HL-60 (cell line): ENCODE measurements around the gene DOCK6.

Experiments used
- DNase-seq, 2 experiments: peaks; one replicate each; pipeline ENCODE4 v3.0.0-alpha.2; 2010 to 2020; ENCODE audit warnings: low read depth in 1 of 2, low spot score in 1 of 2
- H3K27ac ChIP-seq: fragments of 250-450 bp; sonication (Bioruptor Pico); replicated peaks from 2 replicates; pipeline ENCODE4 v1.5.1; 2020; ENCODE audit warnings: mild to moderate bottlenecking, moderate library complexity
- H3K27me3 ChIP-seq: fragments of 250-450 bp; sonication (Bioruptor Pico); 2 replicates; pipeline ENCODE4 v1.5.1; 2021; ENCODE audit warnings: mild to moderate bottlenecking, moderate library complexity; ENCODE audit not compliant: insufficient read depth, poor library complexity, severe bottlenecking
- H3K4me3 ChIP-seq: replicated peaks from 2 replicates; pipeline ENCODE4 v1.5.1; 2011; ENCODE audit warnings: mild to moderate bottlenecking, control low read depth, low read length; ENCODE audit not compliant: insufficient read depth
- GABPA ChIP-seq: IDR thresholded peaks from 2 replicates; pipeline ENCODE4 v1.6.1; 2012; ENCODE audit warnings: low read depth
- POLR2AphosphoS5 ChIP-seq: IDR thresholded peaks from 2 replicates; pipeline ENCODE4 v1.6.1; 2012; ENCODE audit warnings: low read depth
- REST ChIP-seq: IDR thresholded peaks from 2 replicates; pipeline ENCODE4 v1.6.1; 2012; ENCODE audit warnings: low read depth; ENCODE audit not compliant: insufficient replicate concordance
- SPI1 ChIP-seq: IDR thresholded peaks from 2 replicates; pipeline ENCODE4 v1.6.1; 2012; ENCODE audit warnings: low read depth, mild to moderate bottlenecking, borderline replicate concordance
- TF ChIP-seq, protein P1 (sequence below): IDR thresholded peaks from one replicate; pipeline ENCODE4 v1.5.1; 2011; ENCODE audit warnings: low read length, control low read depth, inconsistent platforms; ENCODE audit not compliant: insufficient read depth

DOCK6 gene

GRCh38 chr19:11196406-11197287 lies 65.7 kb downstream of the DOCK6 start:
- Histone ChIP-seq H3K4me3 (peak overlapping the region; percentile 71), H3K27ac (no peak overlapping the region), H3K27me3 (peaks cover 7% of the 10 kb centered on the region)
- TF ChIP-seq SPI1: no peak
- TF ChIP-seq, protein P1, sequence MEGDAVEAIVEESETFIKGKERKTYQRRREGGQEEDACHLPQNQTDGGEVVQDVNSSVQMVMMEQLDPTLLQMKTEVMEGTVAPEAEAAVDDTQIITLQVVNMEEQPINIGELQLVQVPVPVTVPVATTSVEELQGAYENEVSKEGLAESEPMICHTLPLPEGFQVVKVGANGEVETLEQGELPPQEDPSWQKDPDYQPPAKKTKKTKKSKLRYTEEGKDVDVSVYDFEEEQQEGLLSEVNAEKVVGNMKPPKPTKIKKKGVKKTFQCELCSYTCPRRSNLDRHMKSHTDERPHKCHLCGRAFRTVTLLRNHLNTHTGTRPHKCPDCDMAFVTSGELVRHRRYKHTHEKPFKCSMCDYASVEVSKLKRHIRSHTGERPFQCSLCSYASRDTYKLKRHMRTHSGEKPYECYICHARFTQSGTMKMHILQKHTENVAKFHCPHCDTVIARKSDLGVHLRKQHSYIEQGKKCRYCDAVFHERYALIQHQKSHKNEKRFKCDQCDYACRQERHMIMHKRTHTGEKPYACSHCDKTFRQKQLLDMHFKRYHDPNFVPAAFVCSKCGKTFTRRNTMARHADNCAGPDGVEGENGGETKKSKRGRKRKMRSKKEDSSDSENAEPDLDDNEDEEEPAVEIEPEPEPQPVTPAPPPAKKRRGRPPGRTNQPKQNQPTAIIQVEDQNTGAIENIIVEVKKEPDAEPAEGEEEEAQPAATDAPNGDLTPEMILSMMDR: no peak
- no peak for TF ChIP-seq GABPA
- TF ChIP-seq POLR2AphosphoS5: no peak
- TF ChIP-seq REST: no peak
- no peak for DNase-seq

GRCh38 chr19:11195681-11196080 lies 66.6 kb downstream of the DOCK6 start:
- Histone ChIP-seq H3K27ac (no peak overlapping the region), H3K27me3 (peaks cover 7% of the 10 kb centered on the region), H3K4me3 (no peak overlapping the region)
- DNase-seq: no peak
- TF ChIP-seq POLR2AphosphoS5: no peak
- TF ChIP-seq SPI1: no peak
- TF ChIP-seq REST: no peak
- TF ChIP-seq, protein P1: no peak
- TF ChIP-seq GABPA: no peak

GRCh38 chr19:11194656-11195558 lies 67.4 kb downstream of the DOCK6 start:
- no peak overlapping the region for H3K27ac ChIP-seq
- H3K4me3 ChIP-seq: no peak overlapping the region
- H3K27me3 ChIP-seq: peaks cover 7% of the 10 kb centered on the region
- TF ChIP-seq GABPA: 0 out of 2 replicates have a peak, but pooled peaks have one; percentile 39
- TF ChIP-seq POLR2AphosphoS5: no peak
- no peak for TF ChIP-seq REST
- no peak for DNase-seq
